AG04450 (cell line): ENCODE results near the gene CDH9. TPM values are rescaled to one million over a fixed set of nuclear protein-coding genes. Genes with fewer than 3 reads are reported as not detected.

Experiments
- CTCF ChIA-PET: fragments of 300-600, 350-600 bp; formaldehyde crosslinking; extraction: SDS; loops from one replicate; lab custom pipeline; 2022; ENCODE audit warnings: antibody characterized with exemption, inconsistent platforms; lab: Charles Lee
- POLR2A ChIA-PET: fragments of 350-600 bp; formaldehyde crosslinking; extraction: SDS; loops from one replicate; lab custom pipeline; 2021; ENCODE audit warnings: antibody characterized with exemption, inconsistent platforms; lab: Yijun Ruan, JAX
- DNase-seq: peaks from one replicate; pipeline ENCODE4 v3.0.0-alpha.2; 2011; ENCODE audit warnings: low read depth, low spot score
- H3K27ac ChIP-seq: one replicate; pipeline ENCODE4 v1.5.1; 2012; ENCODE audit warnings: low read depth, low read length, control low read depth
- H3K27me3 ChIP-seq: one replicate; pipeline ENCODE4 v1.6.0; 2012; ENCODE audit warnings: low read length; ENCODE audit not compliant: control insufficient read depth, insufficient read depth
- H3K4me3 ChIP-seq: 2 replicates; pipeline ENCODE4 v1.5.1; 2011; ENCODE audit warnings: mild to moderate bottlenecking, low read depth, low read length, control low read depth
- H3K9me3 ChIP-seq: 2 replicates; pipeline ENCODE4 v1.5.1; 2012; ENCODE audit warnings: low read length; ENCODE audit not compliant: control insufficient read depth, insufficient read depth
- polyA plus RNA-seq: library from polyadenylated mRNA; depleted of rRNA; stranded (reverse); fragments of >200 nt; gene quantifications from 2 replicates; pipeline ENCODE4 v1.2.3, GENCODE V29; 2011
- TF ChIP-seq, protein P1 (sequence below): IDR thresholded peaks from 2 replicates; pipeline ENCODE4 v1.5.1; 2011; ENCODE audit warnings: low read depth, low read length, control low read depth, inconsistent platforms

Gene CDH9
- polyA plus RNA-seq, 1 experiment: not detected

- H3K9me3 ChIP-seq: no peaks in the 10 kb centered on the region
- ChIA-PET CTCF (no interaction called here), POLR2A (no interaction called here)
- TF ChIP-seq, protein P1, sequence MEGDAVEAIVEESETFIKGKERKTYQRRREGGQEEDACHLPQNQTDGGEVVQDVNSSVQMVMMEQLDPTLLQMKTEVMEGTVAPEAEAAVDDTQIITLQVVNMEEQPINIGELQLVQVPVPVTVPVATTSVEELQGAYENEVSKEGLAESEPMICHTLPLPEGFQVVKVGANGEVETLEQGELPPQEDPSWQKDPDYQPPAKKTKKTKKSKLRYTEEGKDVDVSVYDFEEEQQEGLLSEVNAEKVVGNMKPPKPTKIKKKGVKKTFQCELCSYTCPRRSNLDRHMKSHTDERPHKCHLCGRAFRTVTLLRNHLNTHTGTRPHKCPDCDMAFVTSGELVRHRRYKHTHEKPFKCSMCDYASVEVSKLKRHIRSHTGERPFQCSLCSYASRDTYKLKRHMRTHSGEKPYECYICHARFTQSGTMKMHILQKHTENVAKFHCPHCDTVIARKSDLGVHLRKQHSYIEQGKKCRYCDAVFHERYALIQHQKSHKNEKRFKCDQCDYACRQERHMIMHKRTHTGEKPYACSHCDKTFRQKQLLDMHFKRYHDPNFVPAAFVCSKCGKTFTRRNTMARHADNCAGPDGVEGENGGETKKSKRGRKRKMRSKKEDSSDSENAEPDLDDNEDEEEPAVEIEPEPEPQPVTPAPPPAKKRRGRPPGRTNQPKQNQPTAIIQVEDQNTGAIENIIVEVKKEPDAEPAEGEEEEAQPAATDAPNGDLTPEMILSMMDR: no peak
- H3K27ac ChIP-seq: no peak overlapping the region
- H3K27me3 ChIP-seq: no peaks in the 10 kb centered on the region
- no peak overlapping the region for H3K4me3 ChIP-seq
- DNase-seq: no peak
Measured at GRCh38 chr5:26959290-26959689, 79.1 kb downstream of the CDH9 start.

DNA sequence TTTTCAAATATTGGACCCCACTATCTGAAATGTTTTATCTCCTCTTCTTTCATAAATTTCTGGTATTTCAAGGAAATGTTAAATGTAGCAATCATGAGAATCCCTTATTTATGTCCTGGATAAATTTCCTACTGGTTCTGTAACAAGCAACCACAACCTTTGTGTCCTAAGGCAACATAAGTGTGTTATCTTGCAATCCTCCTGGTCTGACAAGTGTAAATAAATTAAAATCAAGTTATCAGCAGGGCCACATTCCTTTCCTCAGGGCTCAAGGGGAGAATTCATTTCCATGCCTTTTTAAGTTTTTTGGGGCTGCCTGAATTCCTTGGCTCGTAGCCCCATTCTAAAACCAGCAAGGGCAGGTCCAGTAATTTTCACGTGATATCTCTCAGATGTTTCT, 83.2 kb downstream of the CDH9 start:
- Histone ChIP-seq H3K9me3 (peaks cover 4% of the 10 kb centered on the region), H3K4me3 (no peak overlapping the region), H3K27ac (no peak overlapping the region), H3K27me3 (no peaks in the 10 kb centered on the region)
- TF ChIP-seq, protein P1: no peak
- ChIA-PET POLR2A (no interaction called here), CTCF (no interaction called here)
- DNase-seq: no peak

DNA sequence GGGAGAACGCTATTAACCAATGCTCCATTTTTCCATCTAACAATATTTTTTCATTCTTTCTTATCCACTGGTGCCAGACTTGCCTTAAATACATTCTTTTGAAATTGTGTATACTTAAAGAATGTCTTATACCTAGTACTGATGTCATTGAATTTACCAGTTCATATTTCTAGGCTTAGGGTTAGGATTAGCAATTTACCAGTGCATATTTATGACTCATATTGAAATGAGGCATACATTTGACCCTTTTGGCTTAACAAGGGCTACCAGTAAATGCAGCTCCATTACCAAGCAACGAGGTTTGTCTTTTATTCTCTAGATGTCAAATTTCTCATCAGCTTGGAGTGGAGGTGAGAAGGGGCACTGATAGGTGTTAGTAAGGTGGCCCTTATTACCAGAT, 89.5 kb downstream of the CDH9 start:
- Histone ChIP-seq H3K4me3 (no peak overlapping the region), H3K27me3 (no peaks in the 10 kb centered on the region), H3K27ac (no peak overlapping the region), H3K9me3 (peaks cover 4% of the 10 kb centered on the region)
- DNase-seq: no peak
- CTCF ChIA-PET: no interaction called here
- POLR2A ChIA-PET: no interaction called here
- TF ChIP-seq, protein P1: no peak

GRCh38 chr5:26945901-26946300, 92.5 kb downstream of the CDH9 start:
- Histone ChIP-seq H3K27ac (no peak overlapping the region), H3K9me3 (no peaks in the 10 kb centered on the region), H3K27me3 (no peaks in the 10 kb centered on the region), H3K4me3 (no peak overlapping the region)
- DNase-seq: no peak
- TF ChIP-seq, protein P1: no peak
- CTCF ChIA-PET: no interaction called here
- POLR2A ChIA-PET: no interaction called here

DNA sequence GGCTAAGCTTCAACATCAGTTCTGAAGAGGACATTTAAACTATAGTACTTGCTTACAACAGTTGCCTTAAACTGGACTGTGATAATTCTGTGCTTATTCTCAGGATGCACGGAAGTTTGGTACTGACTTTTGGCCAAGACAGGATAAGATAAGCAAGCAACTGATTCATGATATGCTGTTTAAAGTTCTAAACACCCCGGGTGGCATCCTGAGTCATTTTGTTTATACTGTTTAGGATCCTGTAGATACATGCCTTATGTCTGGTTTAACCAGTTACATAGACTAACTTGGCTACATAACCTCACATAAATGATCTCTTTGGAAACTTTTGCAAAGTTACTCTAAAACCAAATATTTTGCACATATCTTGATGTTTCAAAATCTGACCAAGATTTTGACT, 95.9 kb downstream of the CDH9 start:
- TF ChIP-seq, protein P1: no peak
- Histone ChIP-seq H3K9me3 (no peaks in the 10 kb centered on the region), H3K27ac (no peak overlapping the region), H3K4me3 (no peak overlapping the region), H3K27me3 (no peaks in the 10 kb centered on the region)
- ChIA-PET CTCF (no interaction called here), POLR2A (no interaction called here)
- peak; percentile 11 for DNase-seq
